ENCODE measurements around the gene OPHN1. TPM values are rescaled to one million over a fixed set of nuclear protein-coding genes. Genes with fewer than 3 reads are reported as not detected.

OPHN1 gene
- total and polyA plus RNA-seq, 2 experiments from 2014 or later: 2.2 to 3.8 TPM

DNA sequence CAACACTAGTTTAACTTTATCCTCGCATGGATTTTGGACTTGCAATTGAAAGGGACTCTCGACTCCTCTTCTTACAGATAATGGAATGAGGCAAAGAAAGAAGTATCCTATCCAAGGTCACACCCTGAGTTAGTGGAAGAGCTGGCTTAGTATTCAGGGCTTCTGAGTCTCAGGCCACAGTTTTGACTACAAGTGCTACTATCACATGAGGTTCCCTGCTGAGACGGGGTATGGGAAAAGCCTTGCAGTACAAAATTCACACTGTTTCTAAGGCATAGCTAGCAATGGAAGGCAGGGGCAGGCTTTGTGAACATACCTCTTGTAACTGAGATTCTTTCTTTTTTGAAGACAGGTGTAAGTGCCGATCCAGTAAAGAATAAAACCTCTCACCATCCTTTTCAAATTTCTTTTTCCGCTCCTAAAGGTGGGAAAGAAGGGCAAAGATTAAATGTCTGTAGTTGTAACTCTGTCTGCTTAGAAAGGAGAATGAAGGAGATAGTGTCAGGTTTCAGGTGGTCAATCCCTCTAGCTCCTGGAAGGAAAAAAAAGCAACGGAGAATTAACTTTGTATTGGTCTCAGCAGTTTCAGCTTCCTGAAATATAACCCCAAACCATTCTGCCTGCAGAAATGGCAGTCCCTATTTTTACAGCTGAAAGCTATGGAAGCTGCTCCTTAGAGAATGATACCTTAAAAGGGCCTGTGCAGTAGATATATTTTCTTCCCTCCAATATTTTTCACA is 199.0 kb downstream of the OPHN1 start:
- Histone ChIP-seq H3K9me2 (ENCODE audit: insufficient read depth) (no peaks in the 10 kb centered on the region), H4K20me1 (replicated peaks; ENCODE audit: insufficient read depth) (no peaks in the 10 kb centered on the region), H3K4me3 (no peak overlapping the region), H3K27ac (ENCODE audit: low read depth) (peak overlapping the region; percentile 26; the same call in 1 of the 2 replicates), H3K27me3 (ENCODE audit: insufficient read depth) (no peaks in the 10 kb centered on the region), H3K79me2 (replicated peaks; ENCODE audit: insufficient read depth) (no peaks in the 10 kb centered on the region), H3K36me3 (ENCODE audit: insufficient read depth) (no peaks in the 10 kb centered on the region), H3K4me2 (peak overlapping the region; percentile 34; the same call in 1 of the 2 replicates), H2AFZ (no peak overlapping the region), H3K4me1 (ENCODE audit: insufficient read depth) (peaks cover 9% of the 10 kb centered on the region; the same call in 1 of the 2 replicates), H3F3A (replicated peaks; ENCODE audit: low read depth) (no peaks in the 10 kb centered on the region)
- peaks cover 17% of the 10 kb centered on the region for H3K4me1 Mint-ChIP-seq
- peak; percentile 68 for ATAC-seq
- peak overlapping the region; percentile 90 for H3K27ac Mint-ChIP-seq
- no peaks in the 10 kb centered on the region; the same call in 2 of the 3 replicates for H3K9me3 Mint-ChIP-seq
- 0 out of 3 replicates have a peak, but pooled peaks cover 3% of the 10 kb centered on the region for H3K36me3 Mint-ChIP-seq (ENCODE audit: low read depth)
- TF ChIP-seq EZH2 (IDR thresholded peaks at IDR 0.05; ENCODE audit: low read depth, unreplicated experiment) (no peak), ZNF331 (CRISPR knock-in tag; IDR thresholded peaks at IDR 0.05; ENCODE audit: low read depth) (no peak), EZH2phosphoT487 (IDR thresholded peaks at IDR 0.05; ENCODE audit: unreplicated experiment) (no peak), CREB1 (CRISPR knock-in tag; IDR thresholded peaks at IDR 0.05; ENCODE audit: low read depth) (no peak), NANOG (IDR thresholded peaks at IDR 0.05; ENCODE audit: borderline replicate concordance) (no peak), CTCF (conservative IDR thresholded peaks at IDR 0.05; ENCODE audit: low read depth in 2 of 2) (no peak), ZNF114 (CRISPR knock-in tag; IDR thresholded peaks at IDR 0.05) (no peak), JUNB (IDR thresholded peaks at IDR 0.05; ENCODE audit: unreplicated experiment) (no peak), STAT1 (IDR thresholded peaks at IDR 0.05; ENCODE audit: unreplicated experiment) (no peak), ETS1 (IDR thresholded peaks at IDR 0.05) (no peak), POLR2AphosphoS5 (IDR thresholded peaks at IDR 0.05; ENCODE audit: low read depth) (no peak)
- TF ChIP-seq, protein P1, sequence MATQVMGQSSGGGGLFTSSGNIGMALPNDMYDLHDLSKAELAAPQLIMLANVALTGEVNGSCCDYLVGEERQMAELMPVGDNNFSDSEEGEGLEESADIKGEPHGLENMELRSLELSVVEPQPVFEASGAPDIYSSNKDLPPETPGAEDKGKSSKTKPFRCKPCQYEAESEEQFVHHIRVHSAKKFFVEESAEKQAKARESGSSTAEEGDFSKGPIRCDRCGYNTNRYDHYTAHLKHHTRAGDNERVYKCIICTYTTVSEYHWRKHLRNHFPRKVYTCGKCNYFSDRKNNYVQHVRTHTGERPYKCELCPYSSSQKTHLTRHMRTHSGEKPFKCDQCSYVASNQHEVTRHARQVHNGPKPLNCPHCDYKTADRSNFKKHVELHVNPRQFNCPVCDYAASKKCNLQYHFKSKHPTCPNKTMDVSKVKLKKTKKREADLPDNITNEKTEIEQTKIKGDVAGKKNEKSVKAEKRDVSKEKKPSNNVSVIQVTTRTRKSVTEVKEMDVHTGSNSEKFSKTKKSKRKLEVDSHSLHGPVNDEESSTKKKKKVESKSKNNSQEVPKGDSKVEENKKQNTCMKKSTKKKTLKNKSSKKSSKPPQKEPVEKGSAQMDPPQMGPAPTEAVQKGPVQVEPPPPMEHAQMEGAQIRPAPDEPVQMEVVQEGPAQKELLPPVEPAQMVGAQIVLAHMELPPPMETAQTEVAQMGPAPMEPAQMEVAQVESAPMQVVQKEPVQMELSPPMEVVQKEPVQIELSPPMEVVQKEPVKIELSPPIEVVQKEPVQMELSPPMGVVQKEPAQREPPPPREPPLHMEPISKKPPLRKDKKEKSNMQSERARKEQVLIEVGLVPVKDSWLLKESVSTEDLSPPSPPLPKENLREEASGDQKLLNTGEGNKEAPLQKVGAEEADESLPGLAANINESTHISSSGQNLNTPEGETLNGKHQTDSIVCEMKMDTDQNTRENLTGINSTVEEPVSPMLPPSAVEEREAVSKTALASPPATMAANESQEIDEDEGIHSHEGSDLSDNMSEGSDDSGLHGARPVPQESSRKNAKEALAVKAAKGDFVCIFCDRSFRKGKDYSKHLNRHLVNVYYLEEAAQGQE (IDR thresholded peaks at IDR 0.05; ENCODE audit: unreplicated experiment): no peak
- TF ChIP-seq, protein P2, sequence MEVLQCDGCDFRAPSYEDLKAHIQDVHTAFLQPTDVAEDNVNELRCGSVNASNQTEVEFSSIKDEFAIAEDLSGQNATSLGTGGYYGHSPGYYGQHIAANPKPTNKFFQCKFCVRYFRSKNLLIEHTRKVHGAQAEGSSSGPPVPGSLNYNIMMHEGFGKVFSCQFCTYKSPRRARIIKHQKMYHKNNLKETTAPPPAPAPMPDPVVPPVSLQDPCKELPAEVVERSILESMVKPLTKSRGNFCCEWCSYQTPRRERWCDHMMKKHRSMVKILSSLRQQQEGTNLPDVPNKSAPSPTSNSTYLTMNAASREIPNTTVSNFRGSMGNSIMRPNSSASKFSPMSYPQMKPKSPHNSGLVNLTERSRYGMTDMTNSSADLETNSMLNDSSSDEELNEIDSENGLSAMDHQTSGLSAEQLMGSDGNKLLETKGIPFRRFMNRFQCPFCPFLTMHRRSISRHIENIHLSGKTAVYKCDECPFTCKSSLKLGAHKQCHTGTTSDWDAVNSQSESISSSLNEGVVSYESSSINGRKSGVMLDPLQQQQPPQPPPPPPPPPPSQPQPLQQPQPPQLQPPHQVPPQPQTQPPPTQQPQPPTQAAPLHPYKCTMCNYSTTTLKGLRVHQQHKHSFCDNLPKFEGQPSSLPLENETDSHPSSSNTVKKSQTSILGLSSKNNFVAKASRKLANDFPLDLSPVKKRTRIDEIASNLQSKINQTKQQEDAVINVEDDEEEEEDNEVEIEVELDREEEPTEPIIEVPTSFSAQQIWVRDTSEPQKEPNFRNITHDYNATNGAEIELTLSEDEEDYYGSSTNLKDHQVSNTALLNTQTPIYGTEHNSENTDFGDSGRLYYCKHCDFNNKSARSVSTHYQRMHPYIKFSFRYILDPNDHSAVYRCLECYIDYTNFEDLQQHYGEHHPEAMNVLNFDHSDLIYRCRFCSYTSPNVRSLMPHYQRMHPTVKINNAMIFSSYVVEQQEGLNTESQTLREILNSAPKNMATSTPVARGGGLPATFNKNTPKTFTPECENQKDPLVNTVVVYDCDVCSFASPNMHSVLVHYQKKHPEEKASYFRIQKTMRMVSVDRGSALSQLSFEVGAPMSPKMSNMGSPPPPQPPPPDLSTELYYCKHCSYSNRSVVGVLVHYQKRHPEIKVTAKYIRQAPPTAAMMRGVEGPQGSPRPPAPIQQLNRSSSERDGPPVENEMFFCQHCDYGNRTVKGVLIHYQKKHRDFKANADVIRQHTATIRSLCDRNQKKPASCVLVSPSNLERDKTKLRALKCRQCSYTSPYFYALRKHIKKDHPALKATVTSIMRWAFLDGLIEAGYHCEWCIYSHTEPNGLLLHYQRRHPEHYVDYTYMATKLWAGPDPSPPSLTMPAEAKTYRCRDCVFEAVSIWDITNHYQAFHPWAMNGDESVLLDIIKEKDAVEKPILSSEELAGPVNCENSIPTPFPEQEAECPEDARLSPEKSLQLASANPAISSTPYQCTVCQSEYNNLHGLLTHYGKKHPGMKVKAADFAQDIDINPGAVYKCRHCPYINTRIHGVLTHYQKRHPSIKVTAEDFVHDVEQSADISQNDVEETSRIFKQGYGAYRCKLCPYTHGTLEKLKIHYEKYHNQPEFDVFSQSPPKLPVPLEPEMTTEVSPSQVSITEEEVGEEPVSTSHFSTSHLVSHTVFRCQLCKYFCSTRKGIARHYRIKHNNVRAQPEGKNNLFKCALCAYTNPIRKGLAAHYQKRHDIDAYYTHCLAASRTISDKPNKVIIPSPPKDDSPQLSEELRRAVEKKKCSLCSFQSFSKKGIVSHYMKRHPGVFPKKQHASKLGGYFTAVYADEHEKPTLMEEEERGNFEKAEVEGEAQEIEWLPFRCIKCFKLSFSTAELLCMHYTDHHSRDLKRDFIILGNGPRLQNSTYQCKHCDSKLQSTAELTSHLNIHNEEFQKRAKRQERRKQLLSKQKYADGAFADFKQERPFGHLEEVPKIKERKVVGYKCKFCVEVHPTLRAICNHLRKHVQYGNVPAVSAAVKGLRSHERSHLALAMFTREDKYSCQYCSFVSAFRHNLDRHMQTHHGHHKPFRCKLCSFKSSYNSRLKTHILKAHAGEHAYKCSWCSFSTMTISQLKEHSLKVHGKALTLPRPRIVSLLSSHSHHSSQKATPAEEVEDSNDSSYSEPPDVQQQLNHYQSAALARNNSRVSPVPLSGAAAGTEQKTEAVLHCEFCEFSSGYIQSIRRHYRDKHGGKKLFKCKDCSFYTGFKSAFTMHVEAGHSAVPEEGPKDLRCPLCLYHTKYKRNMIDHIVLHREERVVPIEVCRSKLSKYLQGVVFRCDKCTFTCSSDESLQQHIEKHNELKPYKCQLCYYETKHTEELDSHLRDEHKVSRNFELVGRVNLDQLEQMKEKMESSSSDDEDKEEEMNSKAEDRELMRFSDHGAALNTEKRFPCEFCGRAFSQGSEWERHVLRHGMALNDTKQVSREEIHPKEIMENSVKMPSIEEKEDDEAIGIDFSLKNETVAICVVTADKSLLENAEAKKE (CRISPR knock-in tag; IDR thresholded peaks at IDR 0.05): no peak
- peaks cover 2% of the 10 kb centered on the region for H3K27me3 Mint-ChIP-seq (ENCODE audit: insufficient read depth, low read depth, poor library complexity)
- peak; percentile 57 for DNase-seq (ENCODE audit: low spot score)
- peak overlapping the region; percentile 60 for H3K4me3 Mint-ChIP-seq
